ENCODE data around the gene ALDH5A1. TPM values are rescaled to one million over a fixed set of nuclear protein-coding genes. Genes with fewer than 3 reads are reported as not detected.

Gene ALDH5A1
- total and polyA plus RNA-seq, 10 of the 15 experiments (the other 5 are each of a cell fraction or from before 2014, with no cell fraction given) = 2.6 to 13.8 (median 9.3) TPM

DNA sequence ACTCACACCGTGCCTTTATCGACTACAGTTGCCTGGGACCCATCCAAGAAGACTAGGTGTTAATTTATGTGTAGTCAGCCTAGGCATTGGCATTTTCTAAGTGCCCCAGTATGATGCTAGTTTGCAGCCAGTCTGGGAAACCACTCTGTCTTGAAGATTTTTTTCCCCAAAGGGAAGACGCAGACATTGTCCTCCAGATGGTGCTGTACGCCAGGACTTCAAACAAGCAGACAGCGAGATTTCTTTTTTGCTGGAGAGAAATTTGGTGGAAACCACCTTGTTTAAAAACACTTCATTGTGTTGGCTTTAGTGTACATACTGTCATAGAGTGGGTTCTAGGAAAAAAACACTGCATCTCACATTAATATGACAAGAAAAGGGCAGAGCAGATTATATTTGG lies 30.0 kb downstream of the ALDH5A1 start (continued):
- TF ChIP-seq, protein P1, sequence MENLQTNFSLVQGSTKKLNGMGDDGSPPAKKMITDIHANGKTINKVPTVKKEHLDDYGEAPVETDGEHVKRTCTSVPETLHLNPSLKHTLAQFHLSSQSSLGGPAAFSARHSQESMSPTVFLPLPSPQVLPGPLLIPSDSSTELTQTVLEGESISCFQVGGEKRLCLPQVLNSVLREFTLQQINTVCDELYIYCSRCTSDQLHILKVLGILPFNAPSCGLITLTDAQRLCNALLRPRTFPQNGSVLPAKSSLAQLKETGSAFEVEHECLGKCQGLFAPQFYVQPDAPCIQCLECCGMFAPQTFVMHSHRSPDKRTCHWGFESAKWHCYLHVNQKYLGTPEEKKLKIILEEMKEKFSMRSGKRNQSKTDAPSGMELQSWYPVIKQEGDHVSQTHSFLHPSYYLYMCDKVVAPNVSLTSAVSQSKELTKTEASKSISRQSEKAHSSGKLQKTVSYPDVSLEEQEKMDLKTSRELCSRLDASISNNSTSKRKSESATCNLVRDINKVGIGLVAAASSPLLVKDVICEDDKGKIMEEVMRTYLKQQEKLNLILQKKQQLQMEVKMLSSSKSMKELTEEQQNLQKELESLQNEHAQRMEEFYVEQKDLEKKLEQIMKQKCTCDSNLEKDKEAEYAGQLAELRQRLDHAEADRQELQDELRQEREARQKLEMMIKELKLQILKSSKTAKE (IDR thresholded peaks at IDR 0.05; ENCODE audit: low read depth, poor library complexity, severe bottlenecking) = peak; percentile 27
- TF ChIP-seq RAD21 (IDR thresholded peaks at IDR 0.05; ENCODE audit: insufficient read depth, low read depth, low read length) (peak; percentile 95), RELA (IDR thresholded peaks at IDR 0.05; ENCODE audit: borderline replicate concordance, partially characterized antibody) (peak; percentile 23)
- TF ChIP-seq, protein P2, sequence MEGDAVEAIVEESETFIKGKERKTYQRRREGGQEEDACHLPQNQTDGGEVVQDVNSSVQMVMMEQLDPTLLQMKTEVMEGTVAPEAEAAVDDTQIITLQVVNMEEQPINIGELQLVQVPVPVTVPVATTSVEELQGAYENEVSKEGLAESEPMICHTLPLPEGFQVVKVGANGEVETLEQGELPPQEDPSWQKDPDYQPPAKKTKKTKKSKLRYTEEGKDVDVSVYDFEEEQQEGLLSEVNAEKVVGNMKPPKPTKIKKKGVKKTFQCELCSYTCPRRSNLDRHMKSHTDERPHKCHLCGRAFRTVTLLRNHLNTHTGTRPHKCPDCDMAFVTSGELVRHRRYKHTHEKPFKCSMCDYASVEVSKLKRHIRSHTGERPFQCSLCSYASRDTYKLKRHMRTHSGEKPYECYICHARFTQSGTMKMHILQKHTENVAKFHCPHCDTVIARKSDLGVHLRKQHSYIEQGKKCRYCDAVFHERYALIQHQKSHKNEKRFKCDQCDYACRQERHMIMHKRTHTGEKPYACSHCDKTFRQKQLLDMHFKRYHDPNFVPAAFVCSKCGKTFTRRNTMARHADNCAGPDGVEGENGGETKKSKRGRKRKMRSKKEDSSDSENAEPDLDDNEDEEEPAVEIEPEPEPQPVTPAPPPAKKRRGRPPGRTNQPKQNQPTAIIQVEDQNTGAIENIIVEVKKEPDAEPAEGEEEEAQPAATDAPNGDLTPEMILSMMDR (IDR thresholded peaks at IDR 0.05 in 2 of 3, conservative IDR thresholded peaks at IDR 0.05 in 1 of 3; ENCODE audit: control insufficient read depth in 2 of 3, extremely low read depth in 1 of 3, insufficient read depth in 1 of 3, low read depth in 3 of 3, low read length in 3 of 3) = peak; percentile 61 to 88 (median 68); a peak in 5 of 6 replicates

DNA sequence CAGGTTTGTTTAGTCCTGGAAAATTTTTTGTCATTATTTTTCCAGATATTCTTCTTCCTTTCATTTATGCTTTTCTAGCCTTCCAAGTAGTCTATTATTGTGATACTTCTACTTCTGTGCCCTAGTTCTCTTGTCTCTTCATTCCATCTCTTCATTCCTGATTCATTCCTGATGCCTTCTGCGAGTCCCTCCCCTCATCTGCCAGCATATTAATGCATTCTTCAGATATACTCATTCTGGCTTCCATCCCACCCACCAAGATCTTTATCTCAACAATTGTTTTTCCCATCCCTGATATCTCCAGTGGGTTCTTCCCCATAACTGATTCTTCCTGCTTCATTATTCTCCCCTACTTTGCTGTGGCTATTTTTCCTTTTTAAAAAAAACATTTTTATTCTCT lies 35.2 kb downstream of the ALDH5A1 start:
- SMC1A ChIA-PET (ENCODE audit: uncharacterized antibody, unreplicated experiment) = interaction anchor here (2.0 kb wide), 1 partner anchor 9 kb away, joined by 4 read pairs; no protein-coding TSS in a partner anchor
- H4K20me1 ChIP-seq (ENCODE audit: control insufficient read depth, insufficient read depth) = no peaks in the 10 kb centered on the region
- H2AFZ ChIP-seq (ENCODE audit: control insufficient read depth, low read depth, low read length) = no peak overlapping the region
- WGBS (ENCODE audit: insufficient coverage, insufficient replicate concordance, low lambda C conversion rate, missing lambda C conversion rate) = 64% methylated on average over 1 of the region's 1 CpG
- H3K4me2 ChIP-seq (ENCODE audit: control insufficient read depth, insufficient read depth) = no peak overlapping the region
- no peak for ATAC-seq
- FAIRE-seq = no peak
- H3K79me2 ChIP-seq (ENCODE audit: control insufficient read depth, insufficient read depth, low read length) = no peaks in the 10 kb centered on the region
- RAD21 ChIA-PET (ENCODE audit: unreplicated experiment) = no interaction called here
- no peaks in the 10 kb centered on the region for H3K27me3 ChIP-seq (replicated peaks in 1 of 2; ENCODE audit: control insufficient read depth in 2 of 2, insufficient read depth in 2 of 2, low read length in 1 of 2)
- no peaks in the 10 kb centered on the region for H3K4me1 ChIP-seq (ENCODE audit: control insufficient read depth, insufficient read depth, low read length)
- H3K9me3 ChIP-seq (replicated peaks; ENCODE audit: control insufficient read depth, insufficient read depth, low read length) = no peaks in the 10 kb centered on the region
- no peak overlapping the region for H3K9ac ChIP-seq (ENCODE audit: control insufficient read depth, insufficient read depth, low read length)
- no peaks in the 10 kb centered on the region; a peak in 1 of 4 replicates for H3K36me3 ChIP-seq (ENCODE audit: control insufficient read depth in 2 of 2, insufficient read depth in 2 of 2, low read length in 1 of 2)
- no peak for DNase-seq (ENCODE audit: low read depth, low spot score)
- BruUV-seq (replicated peaks) = no TSS peak
- H3K27ac ChIP-seq (ENCODE audit: control insufficient read depth, insufficient read depth) = no peak overlapping the region
- H3K4me3 ChIP-seq = no peak overlapping the region
- in situ Hi-C loops (cut with MboI) = loop anchor here (10.0 kb wide), 1 partner anchor 245 kb away; no protein-coding TSS in a partner anchor
- TF ChIP-seq, protein P3, sequence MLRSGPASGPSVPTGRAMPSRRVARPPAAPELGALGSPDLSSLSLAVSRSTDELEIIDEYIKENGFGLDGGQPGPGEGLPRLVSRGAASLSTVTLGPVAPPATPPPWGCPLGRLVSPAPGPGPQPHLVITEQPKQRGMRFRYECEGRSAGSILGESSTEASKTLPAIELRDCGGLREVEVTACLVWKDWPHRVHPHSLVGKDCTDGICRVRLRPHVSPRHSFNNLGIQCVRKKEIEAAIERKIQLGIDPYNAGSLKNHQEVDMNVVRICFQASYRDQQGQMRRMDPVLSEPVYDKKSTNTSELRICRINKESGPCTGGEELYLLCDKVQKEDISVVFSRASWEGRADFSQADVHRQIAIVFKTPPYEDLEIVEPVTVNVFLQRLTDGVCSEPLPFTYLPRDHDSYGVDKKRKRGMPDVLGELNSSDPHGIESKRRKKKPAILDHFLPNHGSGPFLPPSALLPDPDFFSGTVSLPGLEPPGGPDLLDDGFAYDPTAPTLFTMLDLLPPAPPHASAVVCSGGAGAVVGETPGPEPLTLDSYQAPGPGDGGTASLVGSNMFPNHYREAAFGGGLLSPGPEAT (IDR thresholded peaks at IDR 0.05; ENCODE audit: low read depth) = no peak
- TF ChIP-seq HCFC1 (IDR thresholded peaks at IDR 0.05; ENCODE audit: low read length) (no peak), BRCA1 (IDR thresholded peaks at IDR 0.05; ENCODE audit: low read depth, low read length) (no peak), GABPA (IDR thresholded peaks at IDR 0.05; ENCODE audit: low read depth) (no peak), RUNX3 (IDR thresholded peaks at IDR 0.05; ENCODE audit: low read length) (no peak), SMC3 (IDR thresholded peaks at IDR 0.05; ENCODE audit: borderline replicate concordance, low read length) (no peak), CBFB (IDR thresholded peaks at IDR 0.05; ENCODE audit: low read depth) (no peak)
- intact Hi-C loops (cut with micrococcal nuclease; ENCODE audit: unreplicated experiment) = no loop called here
- CTCF ChIA-PET = interaction anchor here (1.0 to 1.1 kb wide), 2 partner anchors 9 to 54 kb away, joined by 3 to 4 read pairs; no protein-coding TSS in a partner anchor
- POLR2A ChIA-PET = no interaction called here
